HepG2 (cell line): ENCODE measurements around the gene ICAM2. TPM values are rescaled to one million over a fixed set of nuclear protein-coding genes. Genes with fewer than 3 reads are reported as not detected.

ENCODE experiments used
- ATAC-seq: fragments of 200-7000 bp; cut with Tn5 transposase; 3 replicates; pipeline ENCODE4 v1.9.1; 2020; ENCODE audit warnings: mild to moderate bottlenecking, moderate library complexity
- BruUV-seq: library from RNA; stranded (reverse); fragments of 400-500 nt; replicated peaks from 2 replicates; lab custom pipeline; 2021; lab: Mats Ljungman, UMichigan
- CTCF ChIA-PET: fragments of 300-600 bp; formaldehyde crosslinking; extraction: SDS; loops from one replicate; lab custom pipeline; 2021; ENCODE audit warnings: low total read pairs, inconsistent platforms, low intra/inter-chr PET ratio; lab: Yijun Ruan, JAX
- POLR2A ChIA-PET: fragments of 350-600 bp; sonication (Branson Sonifier 250); formaldehyde crosslinking; loops from one replicate; lab custom pipeline; 2020; ENCODE audit warnings: antibody characterized with exemption, inconsistent platforms; lab: Yijun Ruan, JAX
- DNase-seq: peaks from one replicate; pipeline ENCODE4 v3.0.0-alpha.2; 2015; ENCODE audit warnings: low spot score
- FAIRE-seq: peaks from 3 replicates; lab custom pipeline; 2011; peaks lifted over from hg19 to GRCh38; lab: Jason Lieb, UNC
- H2AFZ ChIP-seq: one replicate; pipeline ENCODE4 v1.6.1; 2011; ENCODE audit warnings: low read length, inconsistent platforms
- H3K27ac ChIP-seq: fragments of 300-600 bp; 3 replicates; pipeline ENCODE4 v1.8.0; 2011; ENCODE audit warnings: mixed run types, mild to moderate bottlenecking, mixed read lengths, low read length, inconsistent platforms; ENCODE audit not compliant: insufficient read depth; ENCODE audit errors: extremely low read length
- H3K27me3 ChIP-seq, 2 experiments: fragments of 200-600 bp in 1 of 2; 2 replicates in 1 of 2; 3 replicates in 1 of 2; pipeline versions ENCODE4 v1.6.0 to v1.8.0; 2011; ENCODE audit warnings: low read length in 2 of 2, mild to moderate bottlenecking in 2 of 2, moderate library complexity in 2 of 2, inconsistent platforms in 1 of 2; ENCODE audit not compliant: insufficient read depth in 2 of 2, control insufficient read depth in 1 of 2
- H3K36me3 ChIP-seq, 2 experiments: fragments of 200-600 bp in 1 of 2; replicated peaks in 1 of 2; 2 replicates in 1 of 2; 3 replicates in 1 of 2; pipeline versions ENCODE4 v1.5.1 to v1.8.0; 2011; ENCODE audit warnings: low read length in 2 of 2, inconsistent platforms in 1 of 2; ENCODE audit not compliant: insufficient read depth in 2 of 2, control insufficient read depth in 1 of 2
- H3K4me1 ChIP-seq: 2 replicates; pipeline ENCODE4 v1.5.1; 2012; ENCODE audit warnings: low read length, inconsistent platforms; ENCODE audit not compliant: insufficient read depth
- H3K4me2 ChIP-seq: 2 replicates; pipeline ENCODE4 v1.6.0; 2011; ENCODE audit warnings: low read depth, low read length, inconsistent platforms
- H3K4me3 ChIP-seq, 3 experiments: fragments of 200-600 bp in 1 of 3; sonication (generic), shearing (Covaris generic) in 1 of 3; replicated peaks in 1 of 3; 2 replicates each; pipeline ENCODE4 v1.5.1; 2011 to 2016; ENCODE audit warnings: low read length in 3 of 3, inconsistent platforms in 2 of 3, low read depth in 2 of 3, mild to moderate bottlenecking in 2 of 3, control low read depth in 1 of 3, mixed read lengths in 1 of 3; ENCODE audit not compliant: insufficient read depth in 1 of 3
- H3K79me2 ChIP-seq: one replicate; pipeline ENCODE4 v1.6.1; 2011; ENCODE audit warnings: low read length, inconsistent platforms; ENCODE audit not compliant: insufficient read depth
- H3K9ac ChIP-seq: 2 replicates; pipeline ENCODE4 v1.6.0; 2011; ENCODE audit warnings: mild to moderate bottlenecking, low read depth, low read length, inconsistent platforms; ENCODE audit not compliant: insufficient read depth
- H3K9me3 ChIP-seq: 2 replicates; pipeline ENCODE4 v1.5.1; 2012; ENCODE audit warnings: mild to moderate bottlenecking, low read length
- H4K20me1 ChIP-seq: 2 replicates; pipeline ENCODE4 v1.6.0; 2011; ENCODE audit warnings: inconsistent platforms, mild to moderate bottlenecking, low read length, moderate library complexity; ENCODE audit not compliant: insufficient read depth
- ATRX ChIP-seq: sonication (generic); formaldehyde crosslinking; IDR thresholded peaks from 2 replicates; pipeline ENCODE4 v1.4.0; 2020; ENCODE audit warnings: missing genetic modification reagents, borderline replicate concordance
- CAMTA2 ChIP-seq: sonication (generic); formaldehyde crosslinking; IDR thresholded peaks from 2 replicates; pipeline ENCODE4 v1.4.0; 2020; ENCODE audit warnings: mild to moderate bottlenecking, missing genetic modification reagents, borderline replicate concordance
- E2F5 ChIP-seq: sonication (generic); formaldehyde crosslinking; conservative IDR thresholded peaks from 2 replicates; pipeline ENCODE4 v1.4.0; 2020; ENCODE audit warnings: missing genetic modification reagents
- HOXA3 ChIP-seq: sonication (generic); formaldehyde crosslinking; IDR thresholded peaks from 2 replicates; pipeline ENCODE4 v1.5.0; 2020; ENCODE audit warnings: missing genetic modification reagents
- MXD3 ChIP-seq: IDR thresholded peaks from 2 replicates; pipeline ENCODE4 v1.6.1; 2016; ENCODE audit warnings: mild to moderate bottlenecking, missing biosample characterization, missing genetic modification reagents
- NFE2 ChIP-seq: sonication (generic); formaldehyde crosslinking; IDR thresholded peaks from 2 replicates; pipeline ENCODE4 v1.4.0; 2020; ENCODE audit warnings: missing genetic modification reagents
- RAD51 ChIP-seq: fragments of 450-650 bp; IDR thresholded peaks from 2 replicates; pipeline ENCODE4 v1.6.1; 2016; ENCODE audit warnings: borderline replicate concordance
- SAP130 ChIP-seq: IDR thresholded peaks from 2 replicates; pipeline ENCODE4 v1.6.1; 2016; ENCODE audit warnings: low read depth
- THAP9 ChIP-seq: sonication (generic); formaldehyde crosslinking; IDR thresholded peaks from 2 replicates; pipeline ENCODE4; 2020; ENCODE audit warnings: missing genetic modification reagents, mild to moderate bottlenecking, borderline replicate concordance
- ZBTB21 ChIP-seq: sonication (generic); formaldehyde crosslinking; IDR thresholded peaks from 2 replicates; pipeline ENCODE4 v1.4.0; 2020; ENCODE audit warnings: missing genetic modification reagents
- ZNF124 ChIP-seq: sonication (generic); formaldehyde crosslinking; IDR thresholded peaks from 2 replicates; pipeline ENCODE4 v1.4.0; 2020; ENCODE audit warnings: missing genetic modification reagents
- ZNF547 ChIP-seq: sonication (generic); formaldehyde crosslinking; IDR thresholded peaks from 2 replicates; pipeline ENCODE4 v1.5.1; 2020; ENCODE audit warnings: mild to moderate bottlenecking, missing genetic modification reagents
- ZNF558 ChIP-seq: sonication (generic); formaldehyde crosslinking; IDR thresholded peaks from 2 replicates; pipeline ENCODE4 v1.9.0; 2022; ENCODE audit warnings: mild to moderate bottlenecking, missing genetic modification reagents, borderline replicate concordance
- ZNF598 ChIP-seq: sonication (generic); formaldehyde crosslinking; IDR thresholded peaks from 2 replicates; pipeline ENCODE4 v1.5.1; 2020; ENCODE audit warnings: mild to moderate bottlenecking, missing genetic modification reagents, borderline replicate concordance
- ZNF773 ChIP-seq: sonication (generic); formaldehyde crosslinking; IDR thresholded peaks from 2 replicates; pipeline ENCODE4 v1.4.0; 2020; ENCODE audit warnings: missing genetic modification reagents, borderline replicate concordance
- ZNF816 ChIP-seq: sonication (generic); formaldehyde crosslinking; IDR thresholded peaks from 2 replicates; pipeline ENCODE4 v1.8.0; 2022; ENCODE audit warnings: missing genetic modification reagents, mild to moderate bottlenecking, borderline replicate concordance
- WGBS: methylation state at CpG from one replicate; pipeline ENCODE4 v1.1.6; 2017; ENCODE audit warnings: low lambda C conversion rate; 5-methylcytosine and 5-hydroxymethylcytosine counted together
- in situ Hi-C: cut with HindIII; loops from 2 replicates; pipeline ENCODE4 v1.10.0; 2017; ENCODE audit warnings: low pct_unique_long_range_greater_than_20kb; ENCODE audit not compliant: extremely low pct_ligation_motif_present
- intact Hi-C: fragments of 100-400 bp; cut with micrococcal nuclease; formaldehyde crosslinking; loops from one replicate; pipeline ENCODE4 v1.10.0; 2022; ENCODE audit not compliant: unreplicated experiment
- polyA plus RNA-seq, 8 experiments: library from polyadenylated mRNA; depleted of rRNA in 3 of 8; stranded (reverse) in 7 of 8; unstranded in 1 of 8; fragments of >200 nt; fragmentation: Illumina TruSeq in 4 of 8; extraction: Trizol in 4 of 8; gene quantifications; 2 replicates each; pipeline versions ENCODE4 v1.2.1 to v1.2.3, GENCODE V29; 2011 to 2016; ENCODE audit warnings: low read depth in 4 of 8, missing spikeins in 1 of 8, mixed read lengths in 1 of 8; ENCODE audit not compliant: insufficient read depth in 1 of 8
- total RNA-seq, 5 experiments: library from RNA; depleted of rRNA; stranded (reverse); fragments of >200 nt; fragmentation: Illumina TruSeq; extraction: Trizol; gene quantifications; 2 replicates each; pipeline ENCODE4 v1.2.3, GENCODE V29; 2016; ENCODE audit warnings: low read depth in 1 of 5
- TF ChIP-seq, protein P1 (sequence below): sonication (generic); formaldehyde crosslinking; IDR thresholded peaks from 2 replicates; pipeline ENCODE4 v1.4.0; 2020; ENCODE audit warnings: missing genetic modification reagents, borderline replicate concordance

Gene ICAM2
- total and polyA plus RNA-seq, 2 of the 13 experiments (the other 11 are each of a cell fraction or from before 2014, with no cell fraction given): 10.9 to 20.8 TPM

DNA sequence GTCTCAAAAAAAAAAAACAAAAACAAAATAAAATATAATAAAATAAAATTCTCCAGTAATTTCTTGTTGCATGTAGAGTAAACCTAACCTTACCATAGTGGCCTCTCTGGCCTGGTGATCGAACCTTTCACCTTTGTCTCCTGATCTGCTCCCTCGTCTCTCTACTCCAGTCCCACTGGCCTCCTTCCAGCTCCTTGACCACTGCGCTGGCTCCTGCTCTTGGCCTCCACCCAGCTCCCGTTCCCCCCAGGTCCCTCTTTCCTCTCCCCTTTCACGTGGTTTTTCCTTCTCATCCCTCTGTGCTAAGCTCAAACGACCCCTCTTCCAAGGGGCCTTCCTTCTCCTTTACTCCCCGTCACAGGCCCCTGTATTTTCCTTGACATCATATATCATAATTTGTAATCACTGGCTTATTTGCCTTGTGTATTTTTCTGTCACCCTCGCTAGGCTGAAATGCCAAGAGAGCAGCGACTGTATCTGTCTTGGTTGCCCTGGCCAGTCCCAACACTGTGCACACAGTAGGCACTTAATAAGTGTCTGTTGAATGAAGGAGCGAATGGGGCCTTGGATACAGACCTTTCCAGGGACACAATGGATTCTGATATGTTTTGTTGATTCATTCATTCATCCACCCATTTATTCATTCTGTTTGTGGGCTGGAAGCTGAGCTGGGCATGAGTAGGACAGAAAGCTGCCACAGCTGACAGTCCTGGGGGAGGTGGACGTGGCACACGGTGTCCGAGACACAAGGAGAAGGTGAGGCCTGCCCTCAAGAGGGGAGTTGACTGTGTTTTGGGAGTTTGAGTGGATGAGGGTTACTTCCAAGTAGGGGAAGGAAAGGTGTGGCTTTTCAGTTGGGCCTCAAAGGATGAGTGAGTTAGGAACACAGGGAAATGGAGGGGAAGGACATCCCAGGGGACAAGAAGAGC, 41.9 kb downstream of the ICAM2 start:
- Histone ChIP-seq H3K9ac (no peak overlapping the region), H3K4me1 (peaks cover 23% of the 10 kb centered on the region), H3K36me3 (no peaks in the 10 kb centered on the region), H3K79me2 (no peaks in the 10 kb centered on the region), H3K27ac (no peak overlapping the region), H2AFZ (no peak overlapping the region), H4K20me1 (no peaks in the 10 kb centered on the region), H3K27me3 (peaks cover 13 to 58% of the 10 kb centered on the region in 2 experiments; a peak in 3 of 5 replicates), H3K4me3 (no peak overlapping the region), H3K4me2 (no peak overlapping the region), H3K9me3 (peaks cover 8% of the 10 kb centered on the region)
- no TSS peak for BruUV-seq
- ChIA-PET POLR2A (no interaction called here), CTCF (no interaction called here)
- no peak for FAIRE-seq
- in situ Hi-C loops: no loop called here
- intact Hi-C loops: no loop called here
- ATAC-seq: no peak
- DNase-seq: no peak
- 23% methylated on average over 13 of the region's 13 CpGs for WGBS
- TF ChIP-seq ZNF558: no peak
- no peak for TF ChIP-seq RAD51
- TF ChIP-seq ATRX (CRISPR knock-in tag): no peak
- no peak for TF ChIP-seq THAP9 (CRISPR knock-in tag)
- TF ChIP-seq HOXA3 (CRISPR knock-in tag): no peak
- TF ChIP-seq ZNF598: no peak
- no peak for TF ChIP-seq NFE2 (CRISPR knock-in tag)
- TF ChIP-seq ZNF816 (CRISPR knock-in tag): no peak
- TF ChIP-seq ZBTB21 (CRISPR knock-in tag): no peak
- TF ChIP-seq E2F5: no peak
- no peak for TF ChIP-seq SAP130
- TF ChIP-seq, protein P1, sequence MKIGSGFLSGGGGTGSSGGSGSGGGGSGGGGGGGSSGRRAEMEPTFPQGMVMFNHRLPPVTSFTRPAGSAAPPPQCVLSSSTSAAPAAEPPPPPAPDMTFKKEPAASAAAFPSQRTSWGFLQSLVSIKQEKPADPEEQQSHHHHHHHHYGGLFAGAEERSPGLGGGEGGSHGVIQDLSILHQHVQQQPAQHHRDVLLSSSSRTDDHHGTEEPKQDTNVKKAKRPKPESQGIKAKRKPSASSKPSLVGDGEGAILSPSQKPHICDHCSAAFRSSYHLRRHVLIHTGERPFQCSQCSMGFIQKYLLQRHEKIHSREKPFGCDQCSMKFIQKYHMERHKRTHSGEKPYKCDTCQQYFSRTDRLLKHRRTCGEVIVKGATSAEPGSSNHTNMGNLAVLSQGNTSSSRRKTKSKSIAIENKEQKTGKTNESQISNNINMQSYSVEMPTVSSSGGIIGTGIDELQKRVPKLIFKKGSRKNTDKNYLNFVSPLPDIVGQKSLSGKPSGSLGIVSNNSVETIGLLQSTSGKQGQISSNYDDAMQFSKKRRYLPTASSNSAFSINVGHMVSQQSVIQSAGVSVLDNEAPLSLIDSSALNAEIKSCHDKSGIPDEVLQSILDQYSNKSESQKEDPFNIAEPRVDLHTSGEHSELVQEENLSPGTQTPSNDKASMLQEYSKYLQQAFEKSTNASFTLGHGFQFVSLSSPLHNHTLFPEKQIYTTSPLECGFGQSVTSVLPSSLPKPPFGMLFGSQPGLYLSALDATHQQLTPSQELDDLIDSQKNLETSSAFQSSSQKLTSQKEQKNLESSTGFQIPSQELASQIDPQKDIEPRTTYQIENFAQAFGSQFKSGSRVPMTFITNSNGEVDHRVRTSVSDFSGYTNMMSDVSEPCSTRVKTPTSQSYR (CRISPR knock-in tag): no peak
- TF ChIP-seq ZNF124 (CRISPR knock-in tag): no peak
- no peak for TF ChIP-seq ZNF773 (CRISPR knock-in tag)
- no peak for TF ChIP-seq MXD3 (CRISPR knock-in tag)
- no peak for TF ChIP-seq ZNF547 (CRISPR knock-in tag)
- TF ChIP-seq CAMTA2 (CRISPR knock-in tag): no peak
